Motor neuron (in vitro differentiated cells): Measurements from ENCODE around the gene PDHA1. TPM values are rescaled to one million over a fixed set of nuclear protein-coding genes. Genes with fewer than 3 reads are reported as not detected.

Experiments
- ATAC-seq, 8 experiments: fragments of 200-7000 bp; cut with Tn5 transposase; replicated peaks in 6 of 8; 2 replicates each; pipeline ENCODE4 v1.8.0; 2021; ENCODE audit warnings: mild to moderate bottlenecking in 8 of 8, moderate library complexity in 8 of 8
- H3K27ac ChIP-seq, 2 donors: fragments of 250-450 bp; sonication (Bioruptor Pico); 2 replicates each; pipeline ENCODE4 v1.9.0; 2021; ENCODE audit warnings: antibody characterized with exemption in 2 of 2, mild to moderate bottlenecking in 2 of 2, moderate library complexity in 1 of 2
- H3K4me1 ChIP-seq, 2 donors: fragments of 250-450 bp; sonication (Bioruptor Pico); replicated peaks in 1 of 2; 2 replicates each; pipeline ENCODE4 v1.6.1; 2021; ENCODE audit warnings: antibody characterized with exemption in 2 of 2, mild to moderate bottlenecking in 2 of 2, moderate library complexity in 1 of 2
- H3K4me3 ChIP-seq, 5 donors: fragments of 250-450 bp; sonication (Bioruptor Pico); 2 replicates each; pipeline ENCODE4 v1.9.0; 2021; ENCODE audit warnings: antibody characterized with exemption in 5 of 5, mild to moderate bottlenecking in 5 of 5, moderate library complexity in 4 of 5
- WGBS, 10 experiments: fragments of 450-650 bp; shearing (Covaris generic); methylation state at CpG; one replicate each; pipeline ENCODE4 v1.0.0; 2022; 5-methylcytosine and 5-hydroxymethylcytosine counted together
- in situ Hi-C, 9 experiments: fragments of 400-800 bp; cut with MboI; loops; one replicate each; pipeline ENCODE4 v1.15.0; 2021; ENCODE audit warnings: low sequenced_read_pairs in 9 of 9, low pct_unique_long_range_greater_than_20kb in 2 of 9; ENCODE audit not compliant: unreplicated experiment in 9 of 9
- total RNA-seq, 8 experiments: library from RNA; unstranded; fragments of 300-600 nt; gene quantifications; 2 replicates each; pipeline versions ENCODE4 v1.2.3 to v1.2.4, GENCODE V29; 2022

The PDHA1 gene
- total RNA-seq = 100 to 1,000 TPM in 4 of 8 experiments, 10 to 100 TPM in 4; 72.2 to 249 (median 95.3) TPM

- peak; percentile 93 to 98 (median 97) for ATAC-seq
- in situ Hi-C loops = loop anchor here in 7 of 9 experiments (25.0 kb wide), 4 partner anchors 306 to 956 kb away; no protein-coding TSS in a partner anchor
- Histone ChIP-seq H3K4me3 (peak within 1 kb of the TSS; percentile 76 to 94 (median 82)), H3K4me1 (peaks cover 0 to 2% of the 10 kb centered on the region in 2 donors), H3K27ac (peak within 1 kb of the TSS; percentile 75 to 86)
- no CpG with 5 or more reads among the region's 81 CpGs for WGBS, 10 experiments
These were observed at the start of gene PDHA1 for GRCh38 chrX:19343535-19344408. Gene PDHA1 (plus strand): TSS chrX:19343927. CDS start chrX:19344038, 111 bp downstream.

- 0 to 93% (median 43%) methylated on average over 1 to 7 of the region's 10 CpGs; no CpG with 5 or more reads in 3 of the 10 experiments for WGBS, 10 experiments
- no peaks in the 10 kb centered on the region for H3K4me1 ChIP-seq
- in situ Hi-C loops = no loop called here
- H3K27ac ChIP-seq = no peak overlapping the region
- peak in 3 of 8 experiments; percentile 47 to 97 (median 96) for ATAC-seq
- no peak overlapping the region for H3K4me3 ChIP-seq
These were observed 40.4 kb upstream of the PDHA1 start for GRCh38 chrX:19303256-19303880.

- Histone ChIP-seq H3K27ac (no peak overlapping the region), H3K4me3 (no peak overlapping the region), H3K4me1 (no peaks in the 10 kb centered on the region)
- in situ Hi-C loops = loop anchor here in 7 of 9 experiments (25.0 kb wide), 4 partner anchors 289 to 939 kb away; no protein-coding TSS in a partner anchor
- WGBS, 10 experiments = 13 to 100% (median 79%) methylated on average over 1 to 2 of the region's 2 CpGs; no CpG with 5 or more reads in 6 of the 10 experiments
- ATAC-seq = no peak
These were observed 17.2 kb upstream of the PDHA1 start for GRCh38 chrX:19326567-19326966.

- no peak overlapping the region for H3K27ac ChIP-seq
- 0 to 87% (median 39%) methylated on average over 1 to 3 of the region's 10 CpGs; no CpG with 5 or more reads in 6 of the 10 experiments for WGBS, 10 experiments
- in situ Hi-C loops = loop anchor here in 8 of 9 experiments (10.0 to 25.0 kb wide), 6 partner anchors 295 to 947 kb away; no protein-coding TSS in a partner anchor
These were observed 11.9 kb upstream of the PDHA1 start for GRCh38 chrX:19331831-19332230.

GRCh38 chrX:19332983-19333382, 10.7 kb upstream of the PDHA1 start:
- in situ Hi-C loops = loop anchor here in 8 of 9 experiments (10.0 to 25.0 kb wide), 6 partner anchors 296 to 948 kb away; no protein-coding TSS in a partner anchor
- peak in 1 of 8 experiments; percentile 49 for ATAC-seq
- WGBS, 10 experiments = 50% methylated on average over 2 of the region's 5 CpGs; no CpG with 5 or more reads in 9 of the 10 experiments

More at GRCh38 chrX:19331831-19332230, 11.9 kb upstream of the PDHA1 start:
- Histone ChIP-seq H3K4me3 (no peak overlapping the region), H3K4me1 (no peaks in the 10 kb centered on the region)
- ATAC-seq = no peak

GRCh38 chrX:19334945-19335626, 8.6 kb upstream of the PDHA1 start:
- in situ Hi-C loops = loop anchor here in 8 of 9 experiments (10.0 to 25.0 kb wide), 6 partner anchors 298 to 950 kb away; no protein-coding TSS in a partner anchor
- H3K27ac ChIP-seq = no peak overlapping the region
- H3K4me3 ChIP-seq = no peak overlapping the region
- 6 to 100% (median 69%) methylated on average over 1 to 15 of the region's 16 CpGs; no CpG with 5 or more reads in 4 of the 10 experiments for WGBS, 10 experiments
- ATAC-seq = no peak
- no peaks in the 10 kb centered on the region for H3K4me1 ChIP-seq

More at GRCh38 chrX:19332983-19333382, 10.7 kb upstream of the PDHA1 start:
- Histone ChIP-seq H3K4me1 (no peaks in the 10 kb centered on the region), H3K4me3 (no peak overlapping the region), H3K27ac (no peak overlapping the region)

- in situ Hi-C loops = loop anchor here in 7 of 9 experiments (25.0 kb wide), 4 partner anchors 305 to 955 kb away; no protein-coding TSS in a partner anchor
- H3K4me3 ChIP-seq = peak overlapping the region in 1 of 5 donors; percentile 78
- WGBS, 10 experiments = 0 to 39% (median 27%) methylated on average over 1 to 6 of the region's 6 CpGs; no CpG with 5 or more reads in 6 of the 10 experiments
These were observed 1.3 kb upstream of the PDHA1 start for GRCh38 chrX:19342331-19342906.

GRCh38 chrX:19343085-19343534, 617 bp upstream of the PDHA1 start:
- H3K4me3 ChIP-seq = peak overlapping the region; percentile 32 to 94 (median 78)
- 0 to 47% (median 41%) methylated on average over 3 to 11 of the region's 11 CpGs; no CpG with 5 or more reads in 5 of the 10 experiments for WGBS, 10 experiments
- in situ Hi-C loops = loop anchor here in 7 of 9 experiments (25.0 kb wide), 4 partner anchors 306 to 956 kb away; no protein-coding TSS in a partner anchor
- peak in 3 of 8 experiments; percentile 1 to 3 (median 2) for ATAC-seq
- peak overlapping the region; percentile 51 to 74 for H3K27ac ChIP-seq
- H3K4me1 ChIP-seq = peaks cover 0 to 2% of the 10 kb centered on the region in 2 donors

More at GRCh38 chrX:19342331-19342906, 1.3 kb upstream of the PDHA1 start:
- Histone ChIP-seq H3K27ac (no peak overlapping the region), H3K4me1 (peaks cover 0 to 2% of the 10 kb centered on the region in 2 donors)
- ATAC-seq = no peak

GRCh38 chrX:19344661-19345060, 934 bp downstream of the PDHA1 start:
- Histone ChIP-seq H3K4me1 (peaks cover 0 to 2% of the 10 kb centered on the region in 2 donors), H3K27ac (no peak overlapping the region), H3K4me3 (peak overlapping the region; percentile 76 to 94 (median 82))
- 0 to 87% (median 0%) methylated on average over 1 to 3 of the region's 10 CpGs; no CpG with 5 or more reads in 7 of the 10 experiments for WGBS, 10 experiments
- in situ Hi-C loops = loop anchor here in 7 of 9 experiments (25.0 kb wide), 4 partner anchors 307 to 957 kb away; no protein-coding TSS in a partner anchor
- ATAC-seq = no peak

GRCh38 chrX:19347916-19348315, 4.2 kb downstream of the PDHA1 start:
- H3K4me3 ChIP-seq = no peak overlapping the region
- WGBS, 10 experiments = 52 to 100% (median 79%) methylated on average over 1 to 3 of the region's 3 CpGs; no CpG with 5 or more reads in 6 of the 10 experiments
- no peak overlapping the region for H3K27ac ChIP-seq
- no peaks in the 10 kb centered on the region for H3K4me1 ChIP-seq
- no peak for ATAC-seq
- in situ Hi-C loops = loop anchor here in 7 of 9 experiments (25.0 kb wide), 4 partner anchors 311 to 961 kb away; no protein-coding TSS in a partner anchor

GRCh38 chrX:19349264-19349663, 5.5 kb downstream of the PDHA1 start:
- in situ Hi-C loops = loop anchor here in 7 of 9 experiments (25.0 kb wide), 4 partner anchors 312 to 962 kb away; no protein-coding TSS in a partner anchor
- no peak overlapping the region for H3K27ac ChIP-seq
- H3K4me1 ChIP-seq = no peaks in the 10 kb centered on the region
- ATAC-seq = no peak
- WGBS, 10 experiments = 55 to 100% (median 86%) methylated on average over 1 to 2 of the region's 2 CpGs; no CpG with 5 or more reads in 4 of the 10 experiments
- H3K4me3 ChIP-seq = no peak overlapping the region
